GOT3 (cell line): ENCODE data around the gene CDC25B.

Source experiments
- DNase-seq: peaks from one replicate; lab custom pipeline; 2025; ENCODE audit warnings: mixed read lengths; lab: John Stamatoyannopoulos, UW

Gene CDC25B

DNA sequence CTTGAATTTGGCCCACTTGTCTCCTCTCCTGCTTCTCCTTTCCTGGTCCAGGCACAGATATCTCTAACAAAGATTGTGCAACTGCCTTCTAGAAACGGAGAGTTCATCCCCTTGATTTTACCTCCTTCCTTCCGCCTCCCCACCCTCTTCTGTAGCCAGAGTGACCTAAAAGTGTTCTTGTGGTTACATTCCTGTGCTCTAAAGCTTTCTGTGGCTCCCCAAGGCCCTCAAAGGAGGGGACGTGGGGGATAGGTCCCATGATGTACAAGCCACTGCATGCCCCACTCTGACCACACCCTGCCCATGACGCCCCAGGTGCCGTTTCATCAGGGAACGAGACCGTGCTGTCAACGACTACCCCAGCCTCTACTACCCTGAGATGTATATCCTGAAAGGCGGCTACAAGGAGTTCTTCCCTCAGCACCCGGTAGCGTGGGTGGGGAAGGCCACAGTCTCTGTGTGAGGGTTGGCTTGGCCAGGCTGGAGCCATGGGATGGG lies 8.2 kb downstream of the CDC25B start:
- DNase-seq, result no peak

DNA sequence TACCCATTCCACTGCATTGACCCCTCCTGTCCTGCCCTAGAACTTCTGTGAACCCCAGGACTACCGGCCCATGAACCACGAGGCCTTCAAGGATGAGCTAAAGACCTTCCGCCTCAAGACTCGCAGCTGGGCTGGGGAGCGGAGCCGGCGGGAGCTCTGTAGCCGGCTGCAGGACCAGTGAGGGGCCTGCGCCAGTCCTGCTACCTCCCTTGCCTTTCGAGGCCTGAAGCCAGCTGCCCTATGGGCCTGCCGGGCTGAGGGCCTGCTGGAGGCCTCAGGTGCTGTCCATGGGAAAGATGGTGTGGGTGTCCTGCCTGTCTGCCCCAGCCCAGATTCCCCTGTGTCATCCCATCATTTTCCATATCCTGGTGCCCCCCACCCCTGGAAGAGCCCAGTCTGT lies 8.7 kb downstream of the CDC25B start:
- DNase-seq, result no peak

- DNase-seq, result no peak
These were observed 12.4 kb downstream of the CDC25B start for GRCh38 chr20:3808544-3808943.

DNA sequence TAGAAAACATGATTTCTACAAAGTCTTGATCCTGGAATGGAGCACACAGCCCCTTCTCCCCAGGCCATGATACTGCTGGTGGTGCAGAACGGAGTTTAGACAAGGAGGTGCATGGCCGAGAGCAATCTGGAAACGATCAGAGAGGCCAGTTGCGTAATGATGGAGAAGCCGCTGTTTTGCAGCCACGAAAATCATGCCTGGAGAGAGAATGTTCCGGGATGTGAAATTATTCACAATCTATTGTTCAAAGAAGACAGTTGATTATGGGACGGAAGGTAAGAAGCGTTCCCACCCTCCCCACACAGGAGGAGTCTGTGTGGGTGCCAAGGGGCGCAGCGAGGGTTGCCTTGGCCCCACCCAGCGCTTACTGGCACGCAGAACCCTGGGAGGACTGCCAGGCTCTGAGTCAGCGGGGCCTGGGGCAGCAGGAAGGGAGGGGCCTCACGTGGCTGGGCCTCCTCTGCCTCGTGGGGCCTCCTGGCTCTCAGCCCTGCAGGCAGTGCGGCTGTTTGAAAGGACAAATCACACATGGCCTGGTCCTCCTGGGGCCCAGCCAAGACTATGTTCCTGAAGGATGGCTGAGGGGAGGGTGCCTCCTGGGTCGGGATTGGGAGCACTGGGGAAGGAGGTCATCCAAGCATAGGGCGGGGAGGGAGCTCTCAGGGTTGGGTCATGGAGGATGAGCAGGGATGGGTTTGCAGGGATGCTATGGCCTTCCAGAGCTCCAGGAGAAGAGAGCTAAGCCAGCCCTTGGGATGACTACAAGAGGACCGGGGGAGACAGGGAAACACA lies 15.6 kb downstream of the CDC25B start:
- DNase-seq, result peak; percentile 99

- DNase-seq, result no peak
These were observed 16.2 kb downstream of the CDC25B start for GRCh38 chr20:3812259-3812681.

GRCh38 chr20:3812975-3813847 lies 17.1 kb downstream of the CDC25B start:
- DNase-seq, result no peak

DNA sequence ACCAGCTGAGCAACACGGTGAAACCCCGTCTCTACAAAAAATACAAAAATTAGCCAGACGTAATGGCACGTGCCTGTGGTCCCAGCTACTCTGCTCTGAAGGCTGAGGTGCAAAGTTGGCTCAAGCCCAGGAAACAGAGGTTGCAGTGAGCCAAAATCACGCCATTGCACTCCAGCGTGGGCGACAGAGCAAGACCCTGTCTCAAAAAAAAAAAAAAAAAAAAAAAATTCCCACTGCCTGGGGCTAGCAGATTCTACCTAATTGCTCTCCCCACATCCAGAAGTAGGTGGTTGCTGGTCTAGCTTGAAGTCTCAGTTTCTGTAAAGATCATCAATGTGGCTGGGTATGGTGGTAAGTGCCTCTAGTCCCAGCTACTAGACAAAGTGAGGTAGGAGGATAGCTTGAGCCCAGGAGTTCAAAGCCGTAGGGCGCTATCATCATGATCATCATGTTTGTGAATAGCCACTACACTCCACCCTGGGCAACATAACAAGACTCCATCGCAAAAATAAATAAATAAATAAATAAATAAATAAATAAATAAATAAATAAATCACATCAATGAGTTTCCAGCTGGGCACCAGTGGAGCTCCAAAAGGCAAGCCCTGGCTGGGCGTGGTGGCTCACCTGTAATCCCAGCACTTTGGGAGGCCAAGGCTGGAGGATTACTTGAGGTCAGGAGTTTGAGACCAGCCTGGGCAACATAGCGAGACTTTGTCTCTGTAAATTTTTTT lies 17.9 kb downstream of the CDC25B start:
- no peak for DNase-seq

DNA sequence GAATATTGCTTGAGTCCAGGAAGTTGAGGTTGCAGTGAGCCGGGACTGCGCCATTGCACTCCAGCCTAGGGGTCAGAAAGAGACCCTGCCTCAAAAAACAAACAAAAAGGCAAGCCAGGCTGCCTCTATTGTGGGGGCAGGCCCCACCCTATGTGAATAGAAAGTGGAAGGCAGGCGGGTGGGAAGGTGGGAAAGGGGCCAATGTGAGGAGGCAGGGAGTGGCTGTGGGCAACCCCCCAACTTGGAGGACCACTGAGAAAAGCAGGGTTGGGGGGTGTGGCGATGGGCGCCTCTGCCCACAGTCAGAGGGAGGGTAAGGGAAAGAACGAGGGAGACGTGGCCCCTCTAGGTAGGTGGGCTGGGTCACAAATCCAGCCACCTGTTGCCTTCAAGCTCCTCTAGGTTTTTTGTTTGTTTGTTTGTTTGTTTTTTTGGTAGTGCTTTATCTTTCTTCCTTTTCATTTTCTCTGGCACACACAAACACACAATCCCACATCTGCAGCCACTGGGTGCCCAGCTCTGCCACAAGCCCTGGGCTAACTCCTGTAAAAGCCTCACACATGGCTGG lies 18.9 kb downstream of the CDC25B start:
- DNase-seq, result no peak

- DNase-seq, result no peak
These were observed 19.7 kb downstream of the CDC25B start for GRCh38 chr20:3815703-3816315.

GRCh38 chr20:3818155-3819151 lies 22.3 kb downstream of the CDC25B start:
- DNase-seq, result no peak

GRCh38 chr20:3819411-3820047 lies 23.4 kb downstream of the CDC25B start:
- DNase-seq, result no peak

DNA sequence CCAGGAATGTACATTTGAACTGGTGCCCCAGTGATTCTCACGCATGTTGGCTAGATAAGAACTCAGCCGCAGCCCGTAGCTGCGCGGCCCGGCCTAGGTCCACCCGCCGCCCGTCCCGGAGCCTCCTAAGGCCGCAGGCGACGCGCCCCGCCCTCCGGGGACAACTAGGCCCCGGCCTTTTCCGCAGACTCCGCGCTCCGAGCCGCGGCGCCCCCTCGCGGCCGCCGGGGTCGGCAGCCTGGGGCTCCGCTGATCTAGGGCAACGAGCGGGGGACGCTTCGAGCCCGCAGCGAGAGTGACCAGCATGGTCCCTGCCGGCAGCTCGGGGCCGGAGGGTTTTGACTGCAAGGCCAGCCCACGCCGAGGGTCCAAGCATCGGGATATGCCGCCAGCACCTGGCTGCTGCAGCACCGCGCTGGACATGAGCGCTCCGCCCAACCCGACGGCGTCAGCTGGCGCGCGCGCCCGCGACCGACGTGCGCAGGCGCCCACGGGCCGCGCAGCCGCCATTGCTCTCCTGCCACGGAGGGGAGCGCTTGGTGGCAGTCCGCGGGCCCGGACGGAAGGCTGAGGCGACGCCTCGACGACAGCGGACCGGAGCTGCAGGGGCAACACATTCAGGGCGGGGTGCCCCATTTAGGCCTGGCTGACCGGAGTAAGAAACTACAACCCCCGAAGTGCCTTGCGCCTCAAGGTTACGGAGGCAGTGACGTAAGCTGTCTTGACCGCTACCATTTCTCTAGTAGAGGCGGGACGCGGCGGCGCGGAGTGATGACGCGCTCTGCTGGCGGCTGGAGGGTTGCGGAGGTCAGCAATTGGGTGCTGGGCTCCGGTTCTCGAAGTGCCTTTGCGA lies 24.2 kb downstream of the CDC25B start, which contains the start of gene AP5S1:
Gene AP5S1 (plus strand): TSS at position 500 of the 853 bp plus-strand sequence. CDS start 1,571 bp downstream, outside the sequence.
- DNase-seq, result peak; percentile 97

DNA sequence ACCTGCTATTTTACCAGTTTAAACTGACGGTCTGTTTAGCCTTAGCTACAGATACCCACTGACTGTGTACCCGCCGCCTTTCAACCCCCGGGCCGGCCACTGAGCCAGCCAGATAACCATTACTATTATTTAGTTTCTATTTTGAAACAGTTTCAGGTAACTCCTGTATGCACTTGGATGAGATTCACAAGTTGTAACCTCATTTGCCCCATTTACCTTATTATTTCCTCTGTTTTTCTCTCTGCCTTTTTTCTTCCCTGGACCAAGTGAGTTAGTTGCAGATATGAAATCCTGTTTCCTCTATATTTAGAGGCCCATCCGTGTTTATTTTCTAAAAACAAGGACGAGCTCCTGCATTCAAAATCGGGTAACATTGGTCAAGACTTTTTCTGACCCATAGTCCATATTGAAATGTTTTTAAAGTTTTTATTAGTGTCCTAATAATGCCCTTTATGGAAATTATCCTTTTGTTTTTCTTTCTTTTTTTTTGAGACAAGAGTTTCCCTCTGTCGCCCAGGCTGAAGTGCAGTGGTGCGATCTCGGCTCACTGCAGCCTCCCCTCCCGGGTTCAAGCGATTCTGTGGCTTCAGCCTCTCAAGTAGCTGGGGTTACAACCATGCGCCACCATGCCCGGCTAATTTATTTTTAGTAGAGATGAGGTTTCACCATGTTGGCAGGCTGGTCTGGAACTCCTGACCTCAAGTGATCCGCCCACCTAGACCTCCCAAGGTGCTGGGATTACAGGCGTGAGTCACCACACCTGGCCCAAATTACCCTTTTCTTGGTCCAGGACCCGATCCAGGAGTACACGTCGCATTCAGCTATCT lies 25.0 kb downstream of the CDC25B start:
- DNase-seq, result no peak

DNA sequence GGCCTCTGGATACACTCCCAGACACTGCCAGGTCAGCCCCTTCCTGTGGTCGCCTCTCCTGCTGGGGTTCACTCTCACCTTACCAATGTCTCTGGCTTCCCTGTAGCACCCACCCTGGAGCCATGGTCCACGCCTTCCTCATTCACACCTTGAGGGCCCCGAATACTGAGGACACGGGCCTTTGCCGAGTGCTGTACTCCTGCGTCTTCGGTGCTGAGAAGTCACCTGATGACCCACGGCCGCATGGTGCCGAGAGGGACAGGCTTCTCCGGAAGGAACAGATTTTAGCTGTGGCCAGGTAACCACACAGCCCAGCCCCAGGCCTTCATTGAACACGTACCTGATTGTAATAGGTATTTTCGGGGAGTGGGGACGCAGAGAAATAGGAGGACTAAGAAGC lies 25.9 kb downstream of the CDC25B start:
- no peak for DNase-seq

DNA sequence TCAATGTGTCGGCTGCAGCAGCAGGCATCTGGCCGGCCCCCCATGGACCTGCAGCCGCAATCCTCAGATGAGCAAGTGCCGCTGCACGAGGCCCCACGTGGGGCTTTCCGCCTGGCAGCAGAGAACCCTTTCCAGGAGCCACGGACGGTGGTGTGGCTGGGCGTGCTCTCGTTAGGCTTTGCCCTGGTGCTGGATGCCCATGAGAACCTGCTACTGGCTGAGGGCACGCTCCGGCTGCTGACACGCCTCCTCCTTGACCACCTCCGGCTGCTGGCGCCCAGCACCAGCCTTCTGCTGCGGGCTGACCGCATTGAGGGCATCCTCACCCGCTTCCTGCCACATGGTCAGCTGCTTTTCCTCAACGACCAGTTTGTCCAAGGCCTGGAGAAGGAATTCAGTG lies 27.8 kb downstream of the CDC25B start:
- no peak for DNase-seq

- DNase-seq, result no peak
These were observed 29.4 kb downstream of the CDC25B start for GRCh38 chr20:3825526-3825925.

DNA sequence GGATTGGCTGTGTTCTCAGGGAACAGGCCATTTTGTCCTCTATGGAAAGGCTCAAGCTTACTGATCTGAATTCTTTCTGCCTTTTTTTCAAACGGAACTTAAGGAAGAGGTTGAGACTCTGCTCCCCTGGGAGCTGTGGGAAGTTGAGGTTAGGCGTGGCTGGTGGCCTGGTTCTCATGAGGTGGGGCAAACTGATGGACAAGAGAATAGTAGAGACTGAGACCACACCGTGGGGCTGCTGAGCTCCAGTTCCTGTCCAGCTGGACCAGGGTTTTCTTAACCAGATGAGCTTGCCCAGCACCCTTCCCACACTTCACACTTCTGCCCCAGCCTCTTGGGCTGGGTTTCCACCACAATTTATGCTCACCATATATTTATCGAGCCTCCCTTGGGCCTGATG lies 30.3 kb downstream of the CDC25B start:
- no peak for DNase-seq

DNA sequence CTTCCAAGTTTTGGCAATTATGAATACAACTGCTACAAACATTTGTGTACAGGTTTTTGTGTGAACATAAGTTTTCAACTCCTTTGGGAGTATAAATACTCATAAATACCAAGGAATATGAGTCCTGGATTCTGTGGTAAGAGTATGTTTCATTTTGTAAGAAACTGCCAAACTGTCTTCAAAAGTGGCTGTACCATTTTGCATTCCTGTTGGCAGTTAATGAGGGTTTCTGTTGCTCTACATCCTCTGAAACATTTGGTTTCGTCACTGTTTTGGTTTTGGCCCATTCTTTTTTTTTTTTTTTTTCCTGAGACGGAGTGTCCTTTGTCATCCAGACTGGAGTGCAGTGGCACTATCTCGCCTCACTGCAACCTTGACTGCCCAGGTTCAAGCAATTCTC lies 32.7 kb downstream of the CDC25B start:
- no peak for DNase-seq
